ENCODE measurements around the gene PABPC1L2A.
A peak's percentile ranks its signal among the peaks of the same experiment; 100 is the strongest.
"Not testable (repeated sequence)": the region's sequence is repeated elsewhere in the genome, so short reads cannot be mapped to it uniquely, and the experiment has no call there.

Gene PABPC1L2A

GRCh38 chrX:73079024-73079562, at the start of gene PABPC1L2A:
Gene PABPC1L2A (minus strand): TSS chrX:73079512. CDS start chrX:73079386, 126 bp downstream.
- DNase-seq (ENCODE audit: extremely low read depth, low read depth): not testable (repeated sequence)

GRCh38 chrX:73127700-73128241, 48.5 kb upstream of the PABPC1L2A start:
- TF ChIP-seq CTCF (IDR thresholded peaks at IDR 0.05; ENCODE audit: low read depth, low read length): no peak
- DNase-seq (ENCODE audit: extremely low read depth, low read depth): no peak

- no peak for TF ChIP-seq CTCF (IDR thresholded peaks at IDR 0.05; ENCODE audit: low read depth, low read length)
- no peak for DNase-seq (ENCODE audit: extremely low read depth, low read depth)
Measured at GRCh38 chrX:73126240-73126639, 46.9 kb upstream of the PABPC1L2A start.

GRCh38 chrX:73099505-73099904, 20.2 kb upstream of the PABPC1L2A start:
- DNase-seq (ENCODE audit: extremely low read depth, low read depth): not testable (repeated sequence)

GRCh38 chrX:73086766-73087165, 7.5 kb upstream of the PABPC1L2A start:
- not testable (repeated sequence) for DNase-seq (ENCODE audit: extremely low read depth, low read depth)
- TF ChIP-seq CTCF (IDR thresholded peaks at IDR 0.05; ENCODE audit: low read depth, low read length): peak; percentile 9

- not testable (repeated sequence) for DNase-seq (ENCODE audit: extremely low read depth, low read depth)
Measured at GRCh38 chrX:73079884-73080283, 572 bp upstream of the PABPC1L2A start.

- DNase-seq (ENCODE audit: extremely low read depth, low read depth): not testable (repeated sequence)
Measured at GRCh38 chrX:73078597-73078996, 715 bp downstream of the PABPC1L2A start.

- no peak for DNase-seq (ENCODE audit: extremely low read depth, low read depth)
- no peak for TF ChIP-seq CTCF (IDR thresholded peaks at IDR 0.05; ENCODE audit: low read depth, low read length)
Measured at GRCh38 chrX:73076838-73077237, 2.5 kb downstream of the PABPC1L2A start.

GRCh38 chrX:73069365-73070035, 9.8 kb downstream of the PABPC1L2A start:
- DNase-seq (ENCODE audit: extremely low read depth, low read depth): no peak
- no peak for TF ChIP-seq CTCF (IDR thresholded peaks at IDR 0.05; ENCODE audit: low read depth, low read length)

Measured in AG09319 (cell line).